ENCODE results near the gene MRPL28.

GRCh38 chr16:368388-369158 is 1.8 kb downstream of the MRPL28 start:
- TF ChIP-seq CTCF (IDR thresholded peaks at IDR 0.05) (no peak), POLR2A (IDR thresholded peaks at IDR 0.05) (no peak), POLR2AphosphoS5 (IDR thresholded peaks at IDR 0.05) (no peak)

Data from prostate gland (tissue), 2 donors.